CD4-positive, alpha-beta T cell treated with Interleukin-15 for 1 hour (primary cell): ENCODE data around the gene CPA2.
A peak's percentile ranks its signal among the peaks of the same experiment; 100 is the strongest.
"Not testable (repeated sequence)": the region's sequence is repeated elsewhere in the genome, so short reads cannot be mapped to it uniquely, and the experiment has no call there.

ENCODE experiments used
- DNase-seq: peaks from one replicate; pipeline ENCODE4 v3.0.0-alpha.2; 2020

Gene CPA2

GRCh38 chr7:130266258-130266960, at the start of gene CPA2:
TSS of gene CPA2 (plus strand) at chr7:130266863. CDS start at chr7:130266882, 19 bp downstream.
- DNase-seq: no peak

- no peak for DNase-seq
Measured at GRCh38 chr7:130218806-130219620, 47.6 kb upstream of the CPA2 start.

GRCh38 chr7:130219871-130220270, 46.8 kb upstream of the CPA2 start:
- DNase-seq: no peak

- DNase-seq: no peak
Measured at GRCh38 chr7:130221746-130222145, 44.9 kb upstream of the CPA2 start.

GRCh38 chr7:130223646-130224045, 43.0 kb upstream of the CPA2 start:
- no peak for DNase-seq

DNA sequence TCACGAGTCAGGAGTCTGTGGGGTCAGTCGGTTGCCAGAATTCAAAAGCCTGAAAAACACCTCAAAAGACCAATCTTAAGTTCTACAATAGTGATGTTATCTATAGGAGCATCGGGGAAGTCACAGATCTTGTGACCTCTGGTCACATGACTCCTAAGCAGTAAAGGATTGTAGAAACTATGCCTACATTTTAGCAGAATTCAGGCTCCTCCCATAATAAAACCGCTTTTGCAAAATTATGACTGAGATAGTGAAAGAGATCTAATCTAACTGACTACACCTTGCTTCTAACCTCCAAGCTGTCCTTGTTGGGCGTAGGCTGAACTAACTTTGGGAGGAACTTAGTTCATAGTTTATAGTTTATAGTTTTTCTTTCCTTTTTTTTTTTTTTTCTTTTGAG, 42.5 kb upstream of the CPA2 start:
- DNase-seq: no peak

- DNase-seq: not testable (repeated sequence)
Measured at GRCh38 chr7:130224923-130225322, 41.7 kb upstream of the CPA2 start.

- DNase-seq: no peak
Measured at GRCh38 chr7:130226333-130226732, 40.3 kb upstream of the CPA2 start.

DNA sequence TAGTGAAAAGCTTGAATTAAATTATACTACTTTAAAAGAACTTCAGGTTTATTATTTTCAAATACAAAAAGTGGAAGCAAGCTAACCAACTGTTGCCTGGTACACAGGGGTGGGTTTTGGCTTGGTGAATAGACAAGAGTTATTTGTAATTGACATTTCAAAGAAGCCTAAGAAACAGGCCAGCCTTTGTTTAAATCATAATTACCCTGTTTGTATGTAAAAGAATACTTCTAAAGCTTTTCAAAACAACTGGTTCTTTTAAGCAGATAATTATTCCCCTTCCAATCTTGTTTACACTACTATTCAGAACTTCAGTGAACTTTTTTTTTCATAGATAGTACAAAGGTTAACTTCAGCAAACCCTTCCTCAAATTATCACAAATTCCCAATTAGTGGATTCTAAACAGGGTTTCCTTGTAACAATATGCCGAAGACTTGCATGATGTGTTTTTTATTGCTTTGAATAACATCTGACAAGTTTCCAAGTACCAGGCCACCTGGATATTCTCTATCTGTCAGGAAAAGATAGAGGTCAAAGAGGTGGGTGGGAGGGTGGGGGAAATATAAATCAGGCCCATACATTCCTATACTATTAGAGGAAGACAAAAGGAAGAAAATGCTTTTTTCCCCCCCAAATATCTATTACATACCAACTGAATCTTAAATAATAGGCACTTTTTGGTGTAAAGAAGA, 38.6 kb upstream of the CPA2 start:
- DNase-seq: no peak

- DNase-seq: no peak
Measured at GRCh38 chr7:130228840-130229502, 37.7 kb upstream of the CPA2 start.

- not testable (repeated sequence) for DNase-seq
Measured at GRCh38 chr7:130229981-130230380, 36.7 kb upstream of the CPA2 start.

- DNase-seq: no peak
Measured at GRCh38 chr7:130231792-130232191, 34.9 kb upstream of the CPA2 start.

- DNase-seq: no peak
Measured at GRCh38 chr7:130232209-130232608, 34.5 kb upstream of the CPA2 start.

GRCh38 chr7:130234078-130234477, 32.6 kb upstream of the CPA2 start:
- no peak for DNase-seq

DNA sequence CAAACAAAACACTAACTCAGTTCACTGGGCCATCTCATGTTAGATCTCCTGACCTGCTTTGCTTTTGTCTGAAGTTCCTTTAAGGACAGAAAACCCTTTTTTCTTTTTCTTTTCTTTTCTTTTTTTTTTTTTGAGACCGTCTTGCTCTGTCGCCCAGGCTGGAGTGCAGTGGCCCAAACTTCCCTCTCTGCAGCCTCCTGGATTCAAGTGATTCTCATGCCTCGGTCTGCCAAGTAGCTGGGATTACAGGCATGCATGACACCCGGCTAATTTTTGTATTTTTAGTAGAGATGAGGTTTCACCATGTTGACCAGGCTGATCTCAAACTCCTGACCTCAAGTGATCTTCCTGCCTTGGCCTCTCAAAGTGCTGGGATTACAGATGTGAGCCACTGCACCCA, 30.3 kb upstream of the CPA2 start:
- DNase-seq: not testable (repeated sequence)

DNA sequence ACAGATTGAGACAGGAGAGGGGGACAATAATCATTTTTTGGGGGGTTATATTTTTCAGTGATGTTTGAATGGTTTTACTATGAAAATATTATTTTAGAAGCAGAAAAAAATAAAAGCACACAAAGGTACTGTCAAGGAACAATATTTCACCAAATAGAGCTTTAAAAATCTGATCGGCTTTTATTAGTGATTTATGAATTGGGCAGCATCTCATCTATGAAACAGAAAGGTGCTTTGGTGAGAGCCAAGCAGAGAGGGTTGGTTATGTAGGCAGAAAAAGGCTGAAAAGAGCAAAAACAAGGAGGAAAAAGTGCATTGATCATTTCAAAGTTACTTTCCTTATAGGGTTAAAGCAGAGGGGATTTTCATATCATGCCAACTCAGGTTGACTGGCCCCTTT, 26.4 kb upstream of the CPA2 start:
- no peak for DNase-seq

- peak; percentile 19 for DNase-seq
Measured at GRCh38 chr7:130242198-130243014, 24.3 kb upstream of the CPA2 start.

DNA sequence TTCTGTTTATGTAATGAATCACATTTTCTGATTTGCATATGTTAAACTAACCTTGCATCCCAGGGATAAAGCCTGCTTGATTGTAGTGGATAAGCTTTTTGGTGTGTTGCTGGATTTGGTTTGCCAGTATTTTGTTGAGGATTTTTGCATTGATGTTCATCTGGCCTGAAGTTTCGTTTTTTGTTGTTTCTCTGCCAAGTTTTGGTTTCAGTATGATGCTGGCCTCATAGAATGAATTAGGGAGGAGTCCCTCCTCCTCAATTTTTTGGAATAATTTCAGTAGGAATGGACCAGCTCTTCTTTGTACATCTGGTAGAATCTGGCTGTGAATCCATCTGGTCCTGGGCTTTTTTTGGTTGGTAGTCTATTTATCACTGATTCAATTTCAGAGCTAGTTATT, 23.2 kb upstream of the CPA2 start:
- not testable (repeated sequence) for DNase-seq

GRCh38 chr7:130246491-130246890, 20.2 kb upstream of the CPA2 start:
- DNase-seq: not testable (repeated sequence)

GRCh38 chr7:130248842-130249241, 17.8 kb upstream of the CPA2 start:
- DNase-seq: not testable (repeated sequence)

- not testable (repeated sequence) for DNase-seq
Measured at GRCh38 chr7:130249626-130250025, 17.0 kb upstream of the CPA2 start.

DNA sequence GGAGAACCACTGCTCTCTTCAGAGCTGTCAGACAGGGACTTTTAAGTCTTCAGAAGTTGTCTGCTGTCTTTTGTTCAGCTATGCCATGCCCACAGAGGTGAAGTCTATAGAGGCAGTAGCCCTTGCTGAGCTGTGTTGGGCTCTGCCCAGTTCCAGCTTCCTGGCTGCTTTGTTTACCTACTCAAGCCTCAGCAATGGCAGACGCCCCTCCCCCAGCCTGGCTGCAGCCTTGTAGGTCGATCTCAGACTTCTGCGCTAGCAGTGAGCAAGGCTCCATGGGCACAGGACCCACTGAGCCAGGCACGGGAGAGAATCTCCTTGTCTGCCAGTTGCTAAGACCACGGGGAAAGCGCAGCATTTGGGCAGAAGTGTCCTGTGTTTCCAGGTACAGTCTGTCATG, 12.1 kb upstream of the CPA2 start:
- no peak for DNase-seq
